Ishikawa (cell line): Measurements from ENCODE around the gene HDGF.

Experiments
- CEBPB ChIP-seq: IDR thresholded peaks from 2 replicates; pipeline ENCODE4 v1.6.1; 2012
- CREB1 ChIP-seq: IDR thresholded peaks from 2 replicates; pipeline ENCODE4 v1.6.1; 2012; ENCODE audit warnings: low read depth
- EGR1 ChIP-seq: IDR thresholded peaks from 2 replicates; pipeline ENCODE4 v1.6.1; 2012
- EP300 ChIP-seq: IDR thresholded peaks from 2 replicates; pipeline ENCODE4 v1.6.1; 2012; ENCODE audit warnings: borderline replicate concordance
- FOXM1 ChIP-seq: IDR thresholded peaks from 2 replicates; pipeline ENCODE4 v1.6.1; 2012; ENCODE audit warnings: low read depth, borderline replicate concordance
- NFIC ChIP-seq: IDR thresholded peaks from 2 replicates; pipeline ENCODE4 v1.6.1; 2012
- RAD21 ChIP-seq: IDR thresholded peaks from 2 replicates; pipeline ENCODE4 v1.6.1; 2012; ENCODE audit warnings: low read depth
- TAF1 ChIP-seq: IDR thresholded peaks from 2 replicates; pipeline ENCODE4 v1.6.1; 2012; ENCODE audit warnings: low read depth, mild to moderate bottlenecking
- TCF12 ChIP-seq: IDR thresholded peaks from 2 replicates; pipeline ENCODE4 v1.6.1; 2012; ENCODE audit warnings: low read depth
- TEAD4 ChIP-seq: IDR thresholded peaks from 2 replicates; pipeline ENCODE4 v1.6.1; 2012
- YY1 ChIP-seq: IDR thresholded peaks from 2 replicates; pipeline ENCODE4 v1.6.1; 2012; ENCODE audit warnings: low read depth
- ZBTB7A ChIP-seq: IDR thresholded peaks from 2 replicates; pipeline ENCODE4 v1.6.1; 2012; ENCODE audit warnings: low read depth
- TF ChIP-seq, protein P1 (sequence below): IDR thresholded peaks from 2 replicates; pipeline ENCODE4 v1.6.1; 2012
- TF ChIP-seq, protein P2 (sequence below): IDR thresholded peaks from 2 replicates; pipeline ENCODE4 v1.6.1; 2012; ENCODE audit warnings: low read depth, mild to moderate bottlenecking
- TF ChIP-seq, protein P3 (sequence below): IDR thresholded peaks from 2 replicates; pipeline ENCODE4 v1.6.1; 2012

HDGF gene

DNA sequence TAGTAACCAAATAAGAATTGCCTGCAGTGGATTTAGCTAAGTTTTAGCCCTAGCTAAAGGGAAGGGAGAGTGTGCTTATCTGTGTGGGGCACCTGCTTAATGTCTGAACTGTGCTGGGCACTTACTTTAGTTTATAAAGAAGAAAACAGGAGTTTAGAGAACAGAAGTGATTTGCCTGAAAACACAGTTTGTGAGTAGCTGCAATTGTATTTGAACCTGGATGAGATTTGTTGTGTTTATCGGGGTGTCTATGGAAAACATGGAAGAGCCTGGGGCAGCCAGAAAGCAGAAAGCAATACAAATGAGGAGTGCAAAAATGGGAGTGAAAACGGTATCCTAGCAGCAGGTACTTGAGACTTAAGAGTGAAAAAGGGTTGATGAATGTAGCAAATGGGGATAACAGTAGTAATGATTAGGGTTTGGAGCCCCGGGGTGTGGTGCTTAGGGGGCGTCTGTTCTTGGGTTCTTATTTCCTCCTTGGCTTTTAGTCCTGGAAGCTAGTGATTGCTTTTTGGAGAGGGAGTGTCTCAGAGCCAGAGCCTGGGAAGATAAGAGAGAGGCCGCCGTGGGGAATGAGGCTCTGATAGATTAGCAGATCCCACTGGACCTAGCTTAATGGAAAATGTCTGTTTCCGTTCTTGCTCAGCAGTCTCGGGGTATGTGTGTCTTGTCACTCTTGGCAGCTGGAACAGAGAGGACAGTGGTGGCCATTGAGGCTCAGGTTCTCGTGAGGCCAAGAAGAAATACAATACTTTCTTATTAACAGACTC lies 21.4 kb upstream of the HDGF start:
- TF ChIP-seq YY1, result no peak
- TF ChIP-seq, protein P1, sequence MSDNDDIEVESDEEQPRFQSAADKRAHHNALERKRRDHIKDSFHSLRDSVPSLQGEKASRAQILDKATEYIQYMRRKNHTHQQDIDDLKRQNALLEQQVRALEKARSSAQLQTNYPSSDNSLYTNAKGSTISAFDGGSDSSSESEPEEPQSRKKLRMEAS, result no peak
- TF ChIP-seq, protein P2, sequence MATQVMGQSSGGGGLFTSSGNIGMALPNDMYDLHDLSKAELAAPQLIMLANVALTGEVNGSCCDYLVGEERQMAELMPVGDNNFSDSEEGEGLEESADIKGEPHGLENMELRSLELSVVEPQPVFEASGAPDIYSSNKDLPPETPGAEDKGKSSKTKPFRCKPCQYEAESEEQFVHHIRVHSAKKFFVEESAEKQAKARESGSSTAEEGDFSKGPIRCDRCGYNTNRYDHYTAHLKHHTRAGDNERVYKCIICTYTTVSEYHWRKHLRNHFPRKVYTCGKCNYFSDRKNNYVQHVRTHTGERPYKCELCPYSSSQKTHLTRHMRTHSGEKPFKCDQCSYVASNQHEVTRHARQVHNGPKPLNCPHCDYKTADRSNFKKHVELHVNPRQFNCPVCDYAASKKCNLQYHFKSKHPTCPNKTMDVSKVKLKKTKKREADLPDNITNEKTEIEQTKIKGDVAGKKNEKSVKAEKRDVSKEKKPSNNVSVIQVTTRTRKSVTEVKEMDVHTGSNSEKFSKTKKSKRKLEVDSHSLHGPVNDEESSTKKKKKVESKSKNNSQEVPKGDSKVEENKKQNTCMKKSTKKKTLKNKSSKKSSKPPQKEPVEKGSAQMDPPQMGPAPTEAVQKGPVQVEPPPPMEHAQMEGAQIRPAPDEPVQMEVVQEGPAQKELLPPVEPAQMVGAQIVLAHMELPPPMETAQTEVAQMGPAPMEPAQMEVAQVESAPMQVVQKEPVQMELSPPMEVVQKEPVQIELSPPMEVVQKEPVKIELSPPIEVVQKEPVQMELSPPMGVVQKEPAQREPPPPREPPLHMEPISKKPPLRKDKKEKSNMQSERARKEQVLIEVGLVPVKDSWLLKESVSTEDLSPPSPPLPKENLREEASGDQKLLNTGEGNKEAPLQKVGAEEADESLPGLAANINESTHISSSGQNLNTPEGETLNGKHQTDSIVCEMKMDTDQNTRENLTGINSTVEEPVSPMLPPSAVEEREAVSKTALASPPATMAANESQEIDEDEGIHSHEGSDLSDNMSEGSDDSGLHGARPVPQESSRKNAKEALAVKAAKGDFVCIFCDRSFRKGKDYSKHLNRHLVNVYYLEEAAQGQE, result no peak
- TF ChIP-seq, protein P3, sequence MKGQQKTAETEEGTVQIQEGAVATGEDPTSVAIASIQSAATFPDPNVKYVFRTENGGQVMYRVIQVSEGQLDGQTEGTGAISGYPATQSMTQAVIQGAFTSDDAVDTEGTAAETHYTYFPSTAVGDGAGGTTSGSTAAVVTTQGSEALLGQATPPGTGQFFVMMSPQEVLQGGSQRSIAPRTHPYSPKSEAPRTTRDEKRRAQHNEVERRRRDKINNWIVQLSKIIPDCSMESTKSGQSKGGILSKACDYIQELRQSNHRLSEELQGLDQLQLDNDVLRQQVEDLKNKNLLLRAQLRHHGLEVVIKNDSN, result no peak
- TF ChIP-seq CEBPB, result no peak
- TF ChIP-seq FOXM1, result no peak
- TF ChIP-seq ZBTB7A, result no peak
- TF ChIP-seq TEAD4, result no peak
- TF ChIP-seq RAD21, result no peak
- TF ChIP-seq TAF1, result no peak
- no peak for TF ChIP-seq NFIC
- no peak for TF ChIP-seq CREB1
- no peak for TF ChIP-seq EP300
- TF ChIP-seq TCF12, result no peak
- no peak for TF ChIP-seq EGR1

DNA sequence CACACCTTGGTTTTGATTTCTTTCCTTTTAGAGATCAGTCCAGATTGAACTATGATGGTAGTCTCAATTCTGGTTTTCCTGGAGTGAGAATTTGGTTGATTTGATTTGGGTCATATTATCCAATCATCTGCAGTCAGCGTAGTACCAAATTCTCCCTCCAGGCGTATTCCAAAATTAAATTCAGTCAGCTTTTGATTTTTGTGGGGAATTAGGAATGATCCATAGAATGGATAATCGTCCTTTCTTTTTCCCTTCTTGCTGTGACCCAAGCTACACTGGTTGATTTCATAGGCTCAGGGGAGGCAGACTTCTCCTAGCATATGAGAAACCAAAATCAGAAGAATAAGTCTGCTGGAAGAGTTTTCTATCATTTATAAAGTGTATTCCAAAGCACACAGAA lies 20.7 kb upstream of the HDGF start:
- TF ChIP-seq NFIC, result no peak
- TF ChIP-seq ZBTB7A, result no peak
- no peak for TF ChIP-seq FOXM1
- TF ChIP-seq, protein P2, result no peak
- TF ChIP-seq EGR1, result no peak
- no peak for TF ChIP-seq YY1

DNA sequence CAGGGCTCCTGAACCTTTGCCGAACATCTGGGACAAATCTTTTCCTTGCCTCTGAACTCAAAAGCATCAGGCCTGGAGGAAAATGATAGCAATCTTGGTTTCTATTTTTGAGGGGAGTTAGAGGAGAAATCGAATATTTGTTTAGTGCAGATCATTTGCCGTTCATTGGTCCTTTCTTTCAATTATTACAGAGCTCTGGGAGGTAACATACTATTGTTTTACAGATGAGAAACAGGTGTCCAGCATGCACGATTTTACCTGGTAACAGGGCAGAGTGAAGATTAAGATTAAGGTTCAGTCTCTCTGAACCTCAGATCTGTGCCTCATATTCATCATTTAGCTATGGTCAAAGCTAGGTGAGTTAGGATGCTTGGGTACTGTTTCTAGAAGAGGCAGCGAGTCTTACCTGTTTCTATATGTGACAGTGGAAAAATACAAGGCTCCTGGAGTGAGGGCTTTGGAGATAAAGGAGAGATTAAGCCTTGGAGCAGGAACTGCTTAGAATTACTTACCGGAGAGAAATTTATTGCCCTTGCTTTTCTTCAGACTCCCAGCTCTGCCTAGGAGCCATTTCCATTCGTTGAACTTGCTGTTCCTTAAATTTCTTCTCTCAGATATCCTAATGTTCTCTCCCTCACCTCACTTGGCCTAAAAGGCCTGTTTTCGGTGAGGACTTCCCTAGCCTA lies 17.3 kb upstream of the HDGF start:
- no peak for TF ChIP-seq CEBPB
- TF ChIP-seq RAD21, result no peak
- TF ChIP-seq, protein P1, result no peak
- TF ChIP-seq EP300, result no peak
- TF ChIP-seq, protein P2, result no peak
- TF ChIP-seq ZBTB7A, result no peak
- TF ChIP-seq, protein P3, result no peak
- TF ChIP-seq CREB1, result no peak
- no peak for TF ChIP-seq TCF12
- no peak for TF ChIP-seq NFIC
- no peak for TF ChIP-seq TAF1
- no peak for TF ChIP-seq EGR1
- no peak for TF ChIP-seq FOXM1
- no peak for TF ChIP-seq TEAD4
- TF ChIP-seq YY1, result no peak

DNA sequence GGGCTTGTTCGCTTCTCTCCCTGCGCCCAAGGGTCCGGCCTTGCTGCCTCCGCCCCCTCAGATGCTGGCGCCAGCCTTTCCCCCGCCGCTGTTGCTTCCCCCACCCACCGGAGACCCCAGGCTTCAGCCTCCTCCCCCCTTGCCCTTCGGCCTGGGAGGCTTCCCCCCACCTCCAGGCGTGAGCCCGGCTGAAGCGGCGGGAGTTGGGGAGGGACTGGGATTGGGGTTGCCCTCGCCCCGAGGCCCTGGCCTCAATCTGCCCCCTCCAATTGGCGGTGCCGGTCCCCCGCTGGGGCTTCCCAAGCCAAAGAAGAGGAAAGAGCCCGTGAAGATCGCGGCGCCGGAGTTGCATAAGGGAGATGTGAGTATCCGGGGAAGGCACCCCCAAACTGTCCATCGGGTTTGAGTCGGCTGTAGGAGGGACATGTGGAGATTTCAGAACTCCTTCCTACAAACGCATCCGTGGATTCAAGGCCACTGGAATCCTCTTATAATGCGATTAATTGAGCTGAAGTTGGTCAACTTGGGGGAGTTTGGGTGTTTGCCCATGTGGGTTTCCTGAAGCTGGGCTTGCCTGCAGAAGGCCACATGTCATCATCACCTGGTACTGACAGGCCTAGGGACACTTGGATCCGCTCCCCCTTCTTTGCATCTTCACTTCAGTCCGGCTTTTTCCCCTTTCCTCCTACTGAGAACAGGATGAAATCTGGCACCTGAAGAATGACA lies 16.6 kb upstream of the HDGF start:
- TF ChIP-seq CREB1 (no peak), NFIC (no peak), TCF12 (no peak), RAD21 (no peak), EP300 (no peak), TAF1 (no peak), EGR1 (no peak), CEBPB (no peak), ZBTB7A (no peak), TEAD4 (no peak), FOXM1 (no peak), YY1 (no peak)
- TF ChIP-seq, protein P1, result no peak
- TF ChIP-seq, protein P3, result no peak
- TF ChIP-seq, protein P2, result no peak
